NB4 (cell line): Measurements from ENCODE around the gene NSMCE3.

Experiments
- DNase-seq: peaks from one replicate; pipeline ENCODE4 v3.0.0; 2010; ENCODE audit warnings: low read depth
- H3K4me3 ChIP-seq: one replicate; pipeline ENCODE4 v1.5.1; 2011; ENCODE audit warnings: mild to moderate bottlenecking, low read depth, low read length, moderate library complexity
- CTCF ChIP-seq: IDR thresholded peaks from one replicate; pipeline ENCODE4 v1.5.1; 2012; ENCODE audit warnings: low read depth, low read length
- MAX ChIP-seq: IDR thresholded peaks from 2 replicates; pipeline ENCODE4 v1.6.1; 2011; ENCODE audit warnings: low read depth, low read length
- MYC ChIP-seq: IDR thresholded peaks from 2 replicates; pipeline ENCODE4 v1.6.1; 2011; ENCODE audit warnings: low read depth, low read length
- POLR2A ChIP-seq: IDR thresholded peaks from 2 replicates; pipeline ENCODE4 v1.6.1; 2011; ENCODE audit warnings: mild to moderate bottlenecking; ENCODE audit not compliant: insufficient read length; ENCODE audit errors: extremely low read depth

The NSMCE3 gene

GRCh38 chr15:29244544-29244943 is 25.1 kb downstream of the NSMCE3 start:
- TF ChIP-seq POLR2A (no peak), MAX (no peak), CTCF (no peak), MYC (no peak)
- no peak overlapping the region for H3K4me3 ChIP-seq
- DNase-seq, result no peak

- TF ChIP-seq CTCF (no peak), MYC (no peak), MAX (no peak), POLR2A (no peak)
These were observed 25.5 kb downstream of the NSMCE3 start for GRCh38 chr15:29244123-29244522.

GRCh38 chr15:29242456-29243242 is 27.0 kb downstream of the NSMCE3 start:
- no peak for DNase-seq
- TF ChIP-seq MAX, result peak; percentile 62
- no peak for TF ChIP-seq POLR2A
- no peak overlapping the region for H3K4me3 ChIP-seq

More at GRCh38 chr15:29244123-29244522, 25.5 kb downstream of the NSMCE3 start:
- H3K4me3 ChIP-seq, result no peak overlapping the region
- DNase-seq, result no peak

- DNase-seq, result no peak
- no peak overlapping the region for H3K4me3 ChIP-seq
- TF ChIP-seq POLR2A (no peak), MAX (no peak), CTCF (no peak), MYC (no peak)
These were observed 28.4 kb downstream of the NSMCE3 start for GRCh38 chr15:29241207-29241606.

- no peak for TF ChIP-seq MAX
- TF ChIP-seq CTCF, result no peak
- no peak for TF ChIP-seq POLR2A
- no peak for TF ChIP-seq MYC
- DNase-seq, result no peak
- H3K4me3 ChIP-seq, result no peak overlapping the region
These were observed 30.2 kb downstream of the NSMCE3 start for GRCh38 chr15:29239395-29239794.

GRCh38 chr15:29233566-29233965 is 36.1 kb downstream of the NSMCE3 start:
- TF ChIP-seq MAX (no peak), CTCF (no peak), POLR2A (no peak), MYC (no peak)
- DNase-seq, result no peak
- no peak overlapping the region for H3K4me3 ChIP-seq
